Hepatic stellate cell (primary cell): ENCODE data around the gene UGT2B17.
"Not testable (repeated sequence)": the region's sequence is repeated elsewhere in the genome, so short reads cannot be mapped to it uniquely, and the experiment has no call there.

Experiments
- DNase-seq: peaks from one replicate; pipeline ENCODE4 v3.0.0; 2011; ENCODE audit warnings: low spot score

Gene UGT2B17

DNA sequence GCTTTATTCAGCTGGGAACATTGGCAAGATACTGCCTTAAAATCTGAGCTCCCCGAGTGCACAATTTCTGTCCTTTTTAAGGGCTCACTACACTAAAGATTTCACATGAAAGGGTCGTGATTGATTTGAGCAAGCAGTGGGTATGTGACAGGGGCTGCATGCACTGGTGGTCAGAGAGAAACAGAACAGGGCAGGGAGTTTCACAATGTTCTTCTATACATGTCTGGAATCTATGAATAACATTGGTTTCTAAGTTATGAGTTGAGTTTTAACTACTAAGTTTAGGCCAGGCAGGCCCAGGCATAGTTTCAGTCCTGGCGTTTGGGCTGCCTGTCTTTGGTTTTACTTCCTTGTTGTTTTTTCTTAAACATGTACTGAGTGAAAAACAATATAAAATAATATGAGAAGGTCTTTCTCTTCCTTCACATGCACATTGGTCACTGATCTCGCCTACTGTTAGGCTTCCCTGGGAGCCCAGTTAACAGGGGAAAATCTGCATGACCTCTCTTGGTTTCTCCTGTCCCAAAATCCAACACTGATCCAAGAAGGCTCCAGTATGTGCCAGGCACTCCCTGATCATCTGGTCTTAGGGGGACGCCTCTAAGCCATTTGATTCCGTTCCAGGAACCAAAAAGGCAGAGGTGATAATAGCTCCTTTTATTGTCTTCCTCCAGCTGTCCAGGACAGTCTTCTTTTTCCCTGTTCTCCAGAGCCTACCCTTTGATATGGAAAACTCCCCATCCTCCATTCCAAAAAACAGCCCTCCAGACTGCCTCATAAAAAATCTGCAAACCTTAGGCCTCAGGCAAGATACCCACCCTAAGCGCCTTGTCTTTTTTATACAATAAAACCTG lies at the start of gene UGT2B17:
UGT2B17 (minus strand) TSS at position 51 of the 854 bp plus-strand sequence. CDS start 7,838 bp downstream, outside the sequence.
- DNase-seq = no peak

DNA sequence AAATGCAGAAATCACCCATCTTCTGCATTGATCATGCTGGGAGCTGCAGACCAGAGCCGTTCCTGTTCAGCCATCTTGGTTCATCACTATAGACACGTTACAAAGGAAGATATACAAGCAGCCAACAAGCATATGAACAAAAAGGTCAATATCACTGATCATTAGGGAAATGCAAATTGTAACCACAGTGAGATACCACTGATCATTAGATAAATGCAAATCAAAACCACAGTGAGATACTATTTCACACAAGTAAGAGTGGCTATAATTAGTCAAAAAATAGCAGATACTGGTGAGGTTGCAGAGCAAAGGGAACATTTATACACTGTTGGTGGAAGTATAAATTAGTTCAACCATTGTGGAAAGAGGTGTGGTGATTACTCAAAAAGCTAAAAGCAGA lies 46.6 kb upstream of the UGT2B17 start:
- DNase-seq = not testable (repeated sequence)

DNA sequence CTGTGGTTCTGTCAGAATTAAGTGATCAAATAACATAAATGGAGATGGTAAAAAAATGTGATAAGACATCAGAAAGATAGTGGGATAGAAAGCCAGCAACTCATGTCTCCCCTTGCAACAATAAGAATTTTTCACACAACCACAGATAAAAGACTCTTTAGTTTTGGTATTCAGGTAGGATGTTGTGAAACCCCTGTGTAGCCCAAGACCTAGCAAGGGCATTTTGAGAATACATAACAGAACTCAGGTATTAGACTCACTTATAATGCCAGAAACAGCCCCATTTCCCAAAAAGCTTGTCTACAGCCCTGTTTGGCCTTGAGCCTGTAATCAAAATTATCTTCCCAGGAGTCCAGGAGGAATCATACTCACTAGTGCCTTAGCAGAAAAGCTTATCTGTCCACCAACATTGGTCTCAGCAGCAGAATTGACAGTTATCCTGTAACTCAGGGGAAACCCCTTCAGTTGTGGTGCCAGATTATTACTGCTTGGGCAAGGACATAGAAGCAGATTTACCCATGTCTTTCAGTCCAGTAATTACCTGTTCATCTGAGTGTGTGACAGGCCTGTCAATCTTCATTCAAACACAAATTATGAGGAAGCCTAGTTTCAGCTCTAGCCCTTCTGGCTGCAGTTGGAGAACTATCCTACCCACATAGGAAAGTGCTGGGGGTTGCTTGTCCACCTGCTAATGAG lies 41.0 kb upstream of the UGT2B17 start:
- DNase-seq = no peak

DNA sequence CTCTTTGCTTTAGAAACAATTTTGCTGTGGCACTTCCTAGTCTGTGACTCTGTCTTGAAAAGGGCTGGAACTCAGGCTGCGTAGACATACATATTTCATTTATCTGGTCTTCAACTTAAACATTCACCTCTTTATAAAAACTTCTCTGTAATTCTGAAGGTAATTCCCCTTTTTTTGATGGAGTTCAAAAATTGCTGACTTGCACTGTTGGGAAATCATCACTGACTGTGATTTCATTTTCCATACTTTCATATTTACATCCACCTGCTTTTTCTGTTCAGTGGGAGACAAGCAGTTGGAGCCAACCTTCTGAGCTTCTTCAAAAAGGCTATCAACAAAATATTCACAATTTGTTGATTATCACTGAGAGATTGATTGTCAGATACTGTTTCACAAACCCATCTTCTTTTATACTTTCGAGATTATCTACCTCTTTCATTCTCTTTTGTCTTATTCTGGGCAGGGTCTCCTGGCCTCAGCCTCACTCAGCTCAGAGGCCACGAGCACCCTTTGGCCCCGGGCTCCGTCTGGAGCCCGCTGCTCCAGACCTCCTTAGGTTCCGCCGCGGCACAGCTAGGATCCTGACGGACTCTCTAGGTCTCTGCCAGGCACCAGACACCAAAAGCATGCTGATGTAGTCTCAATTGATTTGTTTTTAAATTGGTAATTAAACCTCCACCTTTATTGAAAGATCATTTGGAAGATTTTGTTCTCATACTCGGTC lies 39.7 kb upstream of the UGT2B17 start:
- DNase-seq = no peak

DNA sequence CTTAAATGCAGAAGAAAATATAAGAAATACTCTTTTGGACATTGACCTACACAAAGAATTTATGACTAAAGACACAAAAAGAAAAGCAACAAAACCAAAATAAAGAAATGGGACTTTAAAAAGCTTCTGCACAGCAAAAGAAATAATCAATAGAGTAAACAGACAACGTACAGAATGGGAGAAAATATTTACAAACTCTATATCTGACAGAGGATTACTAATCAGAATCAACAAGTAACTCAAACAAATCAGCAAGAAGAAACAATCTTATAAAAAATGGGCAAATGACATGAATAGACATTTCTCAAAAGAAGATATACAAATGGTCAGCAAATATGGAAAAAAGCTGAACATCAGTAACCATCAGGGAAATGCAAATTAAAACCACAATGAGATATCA lies 37.6 kb upstream of the UGT2B17 start:
- DNase-seq = no peak

DNA sequence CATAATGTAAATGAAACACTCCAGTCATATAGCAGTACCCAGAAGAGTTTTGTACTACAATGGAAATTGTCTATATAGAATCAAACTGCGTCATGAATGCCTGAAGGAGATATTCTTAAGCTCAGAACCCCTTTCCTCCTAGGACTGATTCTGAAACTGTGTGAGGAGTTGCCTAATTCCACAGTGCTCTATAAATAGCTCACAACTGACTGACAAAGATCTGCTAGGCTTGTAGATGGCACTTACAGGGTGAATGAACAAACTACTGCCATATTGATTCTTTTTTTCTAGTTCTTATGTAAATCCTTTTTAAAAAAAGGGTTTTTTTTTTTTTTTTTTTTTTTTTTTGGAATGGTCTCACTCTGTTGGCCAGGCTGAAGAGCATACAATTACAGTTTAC lies 30.1 kb upstream of the UGT2B17 start:
- no peak for DNase-seq

DNA sequence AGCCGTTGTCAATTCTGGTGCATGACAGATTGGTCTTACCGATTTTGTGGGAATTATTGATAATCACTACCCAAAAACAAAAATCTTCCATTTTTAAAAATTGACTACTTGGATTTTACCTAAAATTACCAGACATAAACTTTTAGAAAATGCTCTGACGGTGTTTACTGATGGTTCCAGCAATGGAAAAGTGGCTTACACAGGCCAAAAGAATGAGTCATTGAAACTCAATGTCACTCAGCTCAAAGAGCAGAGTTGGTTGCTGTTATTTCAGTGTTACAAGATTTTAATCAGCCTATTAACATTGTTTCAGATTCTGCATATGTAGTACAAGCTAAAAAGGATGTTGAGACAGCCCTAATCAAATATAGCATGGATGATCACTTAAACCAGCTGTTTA lies 23.0 kb upstream of the UGT2B17 start:
- DNase-seq = no peak

DNA sequence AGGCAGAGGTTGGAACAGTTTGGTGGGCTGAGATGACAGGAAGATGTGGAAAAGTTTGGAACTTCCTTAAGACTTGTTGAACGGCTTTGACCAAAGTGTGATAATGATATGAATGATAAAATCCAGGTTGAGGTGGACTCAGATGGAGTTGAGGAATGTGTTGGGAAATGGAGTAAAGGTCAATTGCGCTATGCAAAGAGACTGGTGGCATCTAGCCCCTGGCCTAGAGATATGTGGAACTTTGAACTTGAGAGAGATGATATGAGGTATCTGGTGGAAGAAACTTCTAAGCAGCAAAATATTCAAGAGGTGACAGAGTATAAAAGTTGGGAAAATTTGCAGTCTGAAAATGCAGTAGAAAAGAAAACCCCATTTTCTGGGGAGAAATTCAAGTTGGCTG lies 21.4 kb upstream of the UGT2B17 start:
- DNase-seq = no peak

DNA sequence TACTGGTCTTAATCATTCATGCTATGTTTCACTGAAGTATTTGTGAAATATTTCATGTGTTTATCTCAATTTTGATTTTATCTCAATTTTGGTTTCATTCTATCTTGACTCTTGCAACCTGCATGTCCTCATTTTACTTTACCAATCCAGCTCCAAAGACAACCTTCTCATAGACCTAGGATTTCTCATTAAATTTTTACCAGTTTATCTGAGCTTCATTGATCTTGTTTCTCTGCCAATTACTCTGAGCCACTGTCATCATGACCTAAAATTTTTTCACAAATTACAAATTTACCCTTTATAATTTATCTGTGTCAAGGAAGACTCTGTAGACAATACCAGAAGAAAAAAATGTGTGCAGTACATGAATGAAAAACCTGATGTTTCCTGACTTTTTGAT lies 18.6 kb upstream of the UGT2B17 start:
- no peak for DNase-seq

DNA sequence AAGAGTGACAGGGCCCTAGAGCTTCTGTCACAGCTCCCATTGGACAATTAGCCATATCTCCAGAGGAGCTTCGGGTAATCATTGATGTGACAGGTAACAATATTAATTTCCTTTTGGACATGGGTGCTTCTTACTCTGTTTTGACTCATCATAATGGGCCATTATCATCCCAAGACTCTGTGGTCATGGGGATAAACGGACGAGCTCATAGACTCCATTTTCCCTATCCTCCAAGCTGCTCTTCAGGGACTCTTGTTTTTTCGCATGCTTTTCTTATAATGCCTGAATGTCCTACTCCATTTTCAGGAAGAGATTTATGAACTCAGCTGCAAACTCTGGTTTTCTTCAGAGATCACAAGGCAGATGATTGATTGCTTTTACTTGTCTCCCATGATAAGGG lies 17.0 kb upstream of the UGT2B17 start:
- DNase-seq = no peak

DNA sequence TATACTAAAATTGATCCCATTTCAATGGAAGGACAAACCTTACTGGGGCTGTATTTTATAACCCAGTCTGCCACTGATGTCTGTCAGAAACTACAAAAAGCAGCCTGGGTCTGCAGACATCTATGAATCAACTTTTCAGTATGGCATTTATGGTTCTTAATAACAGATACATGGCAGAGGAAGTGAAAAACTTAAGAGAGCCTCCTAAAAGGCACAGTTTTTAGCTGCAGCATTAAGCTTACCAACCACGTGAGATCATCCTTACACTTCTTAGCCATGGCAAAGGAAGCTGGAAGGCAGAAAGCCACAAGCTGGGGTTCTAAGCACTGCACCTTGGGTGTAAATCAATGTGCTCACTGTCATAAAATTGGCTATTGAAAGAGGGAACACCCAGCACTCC lies 16.6 kb upstream of the UGT2B17 start:
- no peak for DNase-seq

DNA sequence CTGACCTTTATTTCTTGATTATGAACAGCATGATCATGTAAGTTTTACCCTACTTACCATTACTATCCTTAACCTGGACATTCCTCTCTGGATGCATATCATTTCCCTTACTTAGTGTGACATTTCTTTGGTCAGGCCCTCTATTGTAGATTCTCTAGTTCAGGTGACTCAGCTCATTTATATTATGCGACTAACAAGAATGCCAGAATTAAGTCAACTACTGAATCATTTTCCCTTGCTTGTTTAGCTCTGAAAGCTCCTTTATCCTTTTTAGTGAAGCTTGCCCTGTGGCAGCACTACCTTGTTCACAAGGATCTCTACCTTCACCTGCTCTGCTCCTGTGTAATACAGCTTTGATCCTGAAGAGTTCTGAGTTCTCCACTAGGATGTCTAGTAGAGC lies 15.1 kb upstream of the UGT2B17 start:
- no peak for DNase-seq

DNA sequence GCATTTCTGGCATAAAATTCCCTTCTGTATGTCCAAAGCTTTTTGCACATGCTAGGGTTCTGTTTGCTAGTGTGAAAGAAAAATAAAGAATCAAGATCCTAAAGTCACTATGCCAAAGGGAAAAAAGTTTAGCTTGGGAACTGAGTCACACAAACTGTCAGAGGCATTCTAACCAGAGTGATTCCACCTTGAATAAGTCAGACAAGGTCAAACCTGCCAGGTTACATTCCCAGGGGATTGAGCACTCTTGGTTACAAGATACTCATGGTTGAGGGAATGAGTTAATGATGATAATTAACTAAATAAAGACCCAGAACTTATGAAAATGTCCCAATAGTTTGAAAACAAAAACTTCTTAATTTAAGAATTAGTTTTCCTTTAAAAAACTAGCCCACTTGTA lies 13.7 kb upstream of the UGT2B17 start:
- DNase-seq = no peak

DNA sequence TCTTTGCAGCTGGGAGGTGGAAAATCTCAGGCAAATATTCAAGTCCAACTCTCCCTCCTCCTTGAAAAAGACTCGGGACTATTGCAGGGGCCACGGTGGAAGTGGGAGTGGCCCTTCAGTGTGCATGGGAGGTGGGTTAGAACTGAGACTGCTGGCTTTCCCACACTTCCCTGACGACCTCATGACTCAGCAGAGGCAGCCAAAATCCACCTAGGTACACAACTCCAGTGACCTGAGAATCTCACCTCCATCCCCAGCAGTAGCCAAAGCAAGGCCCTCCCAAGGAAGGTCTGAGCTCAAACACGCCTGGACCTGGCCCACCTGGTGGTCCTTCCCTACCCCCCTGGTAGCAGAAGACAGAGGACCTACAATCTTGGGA lies 6.2 kb upstream of the UGT2B17 start:
- no peak for DNase-seq

DNA sequence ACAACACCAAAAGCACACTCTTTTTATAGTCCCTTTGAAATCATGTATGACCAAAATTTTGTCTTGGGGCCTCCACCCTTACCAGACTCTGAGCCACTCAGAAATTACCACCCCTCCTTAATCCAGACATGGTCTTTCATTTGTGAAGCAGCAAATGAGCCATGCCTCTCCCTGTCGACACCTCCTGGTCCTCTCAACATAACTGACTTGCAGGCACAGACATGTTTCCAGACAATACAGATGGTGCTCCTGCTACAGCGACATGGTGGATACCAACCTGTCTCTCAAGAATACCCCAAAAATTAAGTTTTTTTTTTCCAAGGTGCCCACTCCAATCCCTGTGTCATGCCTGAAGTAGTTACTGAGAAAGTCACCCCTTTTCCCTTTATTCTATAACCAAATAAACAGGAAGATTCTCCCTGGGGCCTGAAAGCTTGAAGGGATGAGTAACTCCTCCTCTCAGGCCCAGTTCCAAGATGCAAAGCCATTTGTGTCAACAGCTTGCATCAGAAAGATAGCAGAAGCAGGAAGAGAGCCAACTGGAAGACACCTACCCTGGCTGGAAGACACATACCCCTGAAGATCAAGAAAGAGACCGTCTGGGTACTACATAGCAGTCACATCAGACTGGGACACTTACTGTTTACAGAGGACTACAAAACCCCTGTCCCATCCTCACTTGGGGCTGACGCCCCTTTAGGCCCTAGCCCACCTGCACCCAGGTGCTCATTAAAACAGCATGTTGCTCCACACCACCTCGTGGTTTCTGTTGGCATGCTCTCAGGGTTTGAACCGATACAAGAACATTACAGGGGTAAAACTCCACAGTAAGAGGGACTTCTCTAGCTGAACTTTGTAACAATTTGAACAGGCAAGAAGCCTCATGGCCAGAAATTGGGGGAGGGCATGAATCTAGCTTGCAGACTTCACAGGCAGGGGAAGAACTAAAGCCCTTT lies 5.5 kb upstream of the UGT2B17 start:
- no peak for DNase-seq

DNA sequence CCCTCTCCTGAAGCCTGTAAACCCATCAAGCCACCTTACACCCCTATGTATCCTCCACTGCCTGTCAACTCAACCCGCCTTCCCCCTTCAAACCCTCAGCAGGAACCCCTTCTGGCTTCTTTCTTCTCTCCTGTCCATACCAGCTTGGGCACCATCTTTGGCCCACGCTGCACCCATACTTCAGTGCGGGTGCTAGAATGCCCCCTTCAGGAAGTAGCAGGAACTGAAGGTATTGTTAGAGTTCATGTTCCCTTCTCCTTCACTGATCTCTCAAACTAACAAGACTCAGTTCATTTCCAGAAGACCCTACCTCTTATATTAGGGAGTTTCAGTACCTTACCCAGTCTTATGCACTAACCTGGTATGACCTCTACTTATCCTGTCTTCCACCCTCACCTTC lies 1.5 kb upstream of the UGT2B17 start:
- no peak for DNase-seq

DNA sequence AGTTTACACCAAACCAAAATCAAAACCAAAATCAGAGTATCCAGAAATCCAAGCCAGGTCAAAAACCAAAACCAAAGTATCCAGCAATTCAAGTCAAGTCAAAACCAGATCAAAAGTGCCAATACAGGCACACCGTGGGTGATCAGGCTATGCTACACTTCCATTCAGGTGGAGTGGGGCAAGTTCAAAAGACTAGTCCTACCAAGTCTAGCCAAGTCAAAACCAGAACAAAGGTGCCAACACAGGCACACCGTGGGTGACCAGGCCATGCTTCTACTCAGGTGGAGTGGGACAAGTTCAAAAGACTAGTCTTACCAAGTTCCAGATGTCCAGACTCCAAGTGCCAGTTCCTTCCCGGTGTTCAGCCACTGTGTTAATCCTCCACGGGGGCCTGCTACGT lies 486 bp downstream of the UGT2B17 start:
- DNase-seq = not testable (repeated sequence)

DNA sequence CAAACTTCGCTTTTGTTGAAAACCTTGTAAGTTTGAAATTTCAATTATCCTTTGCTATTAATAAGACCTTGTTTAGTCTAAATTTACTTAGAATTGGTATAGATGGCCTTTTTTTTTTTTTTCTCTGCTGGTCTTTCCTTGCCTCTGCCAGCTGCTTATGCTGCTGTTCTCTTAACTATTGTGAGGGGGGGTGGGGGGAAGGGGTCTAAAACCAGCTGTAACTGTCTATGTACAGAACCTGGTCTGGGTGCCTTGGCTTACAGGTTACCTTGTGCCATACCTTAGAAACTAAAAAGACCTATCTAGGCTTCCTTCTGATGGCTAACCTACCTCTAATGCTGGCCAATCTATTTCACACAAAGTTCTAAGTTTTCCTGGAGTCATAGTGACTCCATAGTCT lies 1.0 kb downstream of the UGT2B17 start:
- DNase-seq = no peak

DNA sequence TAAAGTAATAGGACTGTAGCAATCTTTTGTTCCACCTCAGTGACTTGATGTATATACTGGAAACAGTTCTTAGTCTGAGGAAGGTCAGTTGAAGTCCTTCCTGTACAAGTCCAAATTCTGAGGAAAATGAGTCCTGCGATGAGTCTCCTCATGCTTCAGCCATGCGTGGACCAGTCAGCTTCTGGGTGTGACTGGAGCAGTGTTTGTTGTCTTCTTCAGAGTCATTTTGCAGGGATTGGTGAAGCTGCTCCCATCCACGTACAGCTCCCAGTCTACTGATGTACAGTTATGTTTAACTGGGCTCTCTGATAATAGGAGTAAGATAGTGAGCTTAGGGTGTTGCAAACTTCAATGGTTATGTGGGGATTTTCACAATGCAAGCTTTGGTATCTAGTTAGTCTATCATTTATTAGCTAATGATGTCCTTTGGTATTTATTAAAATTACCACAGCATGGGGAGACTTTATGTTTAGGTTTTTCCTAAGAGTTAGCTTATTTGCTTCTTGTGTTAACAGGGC lies 3.4 kb downstream of the UGT2B17 start:
- DNase-seq = no peak

DNA sequence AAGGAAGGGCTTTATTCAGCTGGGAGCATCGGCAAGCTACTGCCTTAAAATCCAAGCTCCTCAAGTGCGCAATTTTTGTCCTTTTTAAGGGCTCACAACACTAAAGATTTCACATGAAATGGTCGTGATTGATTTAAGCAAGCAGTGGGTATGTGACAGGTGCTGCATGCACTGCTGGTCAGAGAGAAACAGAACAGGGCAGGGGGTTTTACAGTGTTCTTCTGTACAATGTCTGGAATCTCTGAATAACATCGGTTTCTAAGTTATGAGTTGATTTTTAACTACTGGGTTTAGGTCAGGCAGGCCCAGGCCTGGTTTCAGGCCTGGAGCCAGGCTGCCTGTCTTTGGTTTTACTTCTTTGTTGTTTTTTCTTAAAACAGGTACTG lies 6.0 kb downstream of the UGT2B17 start:
- DNase-seq = no peak

DNA sequence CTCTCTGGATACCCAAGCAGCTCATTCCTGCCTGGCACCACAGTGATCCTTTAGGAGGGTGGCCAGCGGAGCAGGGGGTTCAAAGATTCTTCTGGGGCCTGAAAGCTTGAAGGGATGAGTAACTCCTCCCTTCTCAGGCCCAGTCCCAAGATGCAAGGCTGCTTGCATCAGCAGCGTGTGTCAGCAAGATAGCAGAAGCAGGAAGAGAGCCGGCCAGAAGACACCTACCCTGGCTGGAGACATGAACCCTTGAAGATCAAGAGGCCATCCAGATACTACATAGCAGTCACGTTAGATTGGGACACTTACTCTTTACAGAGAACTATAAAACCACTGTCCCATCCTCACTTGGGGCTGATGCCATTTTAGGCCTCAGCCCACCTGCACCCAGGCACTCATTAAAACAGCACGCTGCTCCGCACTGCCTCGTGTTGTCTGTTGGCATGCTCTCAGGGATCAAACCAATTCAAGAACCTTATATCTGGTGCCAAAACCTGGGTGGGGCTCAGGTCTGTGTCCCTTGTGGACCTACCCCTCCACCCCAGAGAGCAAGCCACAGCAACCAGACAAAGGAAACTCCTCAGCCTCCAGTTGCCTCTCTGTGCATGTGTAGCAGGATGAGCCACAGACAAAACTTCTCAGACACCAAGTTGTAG lies 6.5 kb downstream of the UGT2B17 start:
- DNase-seq = no peak
